ENCODE measurements around the gene PLGRKT. TPM values are rescaled to one million over a fixed set of nuclear protein-coding genes. Genes with fewer than 3 reads are reported as not detected.
"Not testable (repeated sequence)": the region's sequence is repeated elsewhere in the genome, so short reads cannot be mapped to it uniquely, and the experiment has no call there.

Gene PLGRKT
- total RNA-seq, 1 experiment from 2014 or later: 11.4 TPM

- no peak overlapping the region for H3K27ac ChIP-seq (ENCODE audit: low read length)
- no peaks in the 10 kb centered on the region for H3K9me2 ChIP-seq (replicated peaks; ENCODE audit: low read length)
- H3K79me2 ChIP-seq (ENCODE audit: low read length): no peaks in the 10 kb centered on the region
- no peak overlapping the region for H3K9ac ChIP-seq (ENCODE audit: low read length)
- H2AFZ ChIP-seq (ENCODE audit: low read length): no peak overlapping the region
- TF ChIP-seq EZH2phosphoT487 (IDR thresholded peaks at IDR 0.05; ENCODE audit: borderline replicate concordance, low read length) (no peak), EZH2 (IDR thresholded peaks at IDR 0.05; ENCODE audit: low read length, unreplicated experiment) (no peak), CTCF (conservative IDR thresholded peaks at IDR 0.05; ENCODE audit: low read depth, low read length) (no peak)
- no peaks in the 10 kb centered on the region for H3K27me3 ChIP-seq (ENCODE audit: low read length)
- ATAC-seq (no peak), DNase-seq (no peak)
- H3K4me3 ChIP-seq (ENCODE audit: low read length): no peak overlapping the region
- no TSS peak for BruUV-seq (replicated peaks)
- H3F3A ChIP-seq (ENCODE audit: low read length, unreplicated experiment): no peaks in the 10 kb centered on the region
- H3K9me3 ChIP-seq (ENCODE audit: low read length): no peaks in the 10 kb centered on the region
- CTCF ChIA-PET: no interaction called here
- H3K4me1 ChIP-seq (ENCODE audit: insufficient read depth, low read length): no peaks in the 10 kb centered on the region
- H4K20me1 ChIP-seq (ENCODE audit: low read length): no peaks in the 10 kb centered on the region
- POLR2A ChIA-PET (ENCODE audit: unreplicated experiment): no interaction called here
- no peaks in the 10 kb centered on the region for H3K36me3 ChIP-seq (ENCODE audit: low read depth, low read length)
- intact Hi-C loops (cut with micrococcal nuclease): no loop called here
- no peak overlapping the region for H3K4me2 ChIP-seq (ENCODE audit: low read length)
Measured at GRCh38 chr9:5402217-5402616, 35.5 kb downstream of the PLGRKT start.

GRCh38 chr9:5397547-5397946 is 40.2 kb downstream of the PLGRKT start:
- BruUV-seq (replicated peaks); H3K9me3 ChIP-seq (ENCODE audit: low read length); intact Hi-C loops (cut with micrococcal nuclease); H4K20me1 ChIP-seq (ENCODE audit: low read length); H3K4me1 ChIP-seq (ENCODE audit: insufficient read depth, low read length); H2AFZ ChIP-seq (ENCODE audit: low read length); H3K79me2 ChIP-seq (ENCODE audit: low read length); CTCF ChIA-PET; POLR2A ChIA-PET (ENCODE audit: unreplicated experiment); H3K36me3 ChIP-seq (ENCODE audit: low read depth, low read length); H3K9me2 ChIP-seq (replicated peaks; ENCODE audit: low read length); ATAC-seq; H3K27ac ChIP-seq (ENCODE audit: low read length); H3K27me3 ChIP-seq (ENCODE audit: low read length); H3F3A ChIP-seq (ENCODE audit: low read length, unreplicated experiment); H3K4me2 ChIP-seq (ENCODE audit: low read length); H3K9ac ChIP-seq (ENCODE audit: low read length); H3K4me3 ChIP-seq (ENCODE audit: low read length); DNase-seq: not testable (repeated sequence)

GRCh38 chr9:5395428-5395827 is 42.3 kb downstream of the PLGRKT start:
- H3K27me3 ChIP-seq (ENCODE audit: low read length): no peaks in the 10 kb centered on the region
- H3K27ac ChIP-seq (ENCODE audit: low read length): no peak overlapping the region
- no peaks in the 10 kb centered on the region for H3K9me3 ChIP-seq (ENCODE audit: low read length)
- H4K20me1 ChIP-seq (ENCODE audit: low read length): no peaks in the 10 kb centered on the region
- no peak overlapping the region for H3K4me2 ChIP-seq (ENCODE audit: low read length)
- BruUV-seq (replicated peaks): no TSS peak
- no peak overlapping the region for H3K9ac ChIP-seq (ENCODE audit: low read length)
- no peak overlapping the region for H2AFZ ChIP-seq (ENCODE audit: low read length)
- DNase-seq (no peak), ATAC-seq (no peak)
- H3K4me1 ChIP-seq (ENCODE audit: insufficient read depth, low read length): no peaks in the 10 kb centered on the region
- no peaks in the 10 kb centered on the region for H3K79me2 ChIP-seq (ENCODE audit: low read length)
- H3K9me2 ChIP-seq (replicated peaks; ENCODE audit: low read length): no peaks in the 10 kb centered on the region
- H3K4me3 ChIP-seq (ENCODE audit: low read length): no peak overlapping the region
- ChIA-PET CTCF (no interaction called here), POLR2A (ENCODE audit: unreplicated experiment) (no interaction called here)
- H3K36me3 ChIP-seq (ENCODE audit: low read depth, low read length): no peaks in the 10 kb centered on the region
- intact Hi-C loops (cut with micrococcal nuclease): no loop called here
- TF ChIP-seq EZH2phosphoT487 (IDR thresholded peaks at IDR 0.05; ENCODE audit: borderline replicate concordance, low read length): no peak
- TF ChIP-seq CTCF (conservative IDR thresholded peaks at IDR 0.05; ENCODE audit: low read depth, low read length): no peak
- no peak for TF ChIP-seq EZH2 (IDR thresholded peaks at IDR 0.05; ENCODE audit: low read length, unreplicated experiment)
- H3F3A ChIP-seq (ENCODE audit: low read length, unreplicated experiment): no peaks in the 10 kb centered on the region

GRCh38 chr9:5393976-5394375 is 43.7 kb downstream of the PLGRKT start:
- POLR2A ChIA-PET (ENCODE audit: unreplicated experiment); intact Hi-C loops (cut with micrococcal nuclease); H3K36me3 ChIP-seq (ENCODE audit: low read depth, low read length); H3K79me2 ChIP-seq (ENCODE audit: low read length); ATAC-seq; H3K4me2 ChIP-seq (ENCODE audit: low read length); H3K9me3 ChIP-seq (ENCODE audit: low read length); H3K4me1 ChIP-seq (ENCODE audit: insufficient read depth, low read length); H3K27ac ChIP-seq (ENCODE audit: low read length); H4K20me1 ChIP-seq (ENCODE audit: low read length); CTCF ChIA-PET; H3K27me3 ChIP-seq (ENCODE audit: low read length); H3K9ac ChIP-seq (ENCODE audit: low read length); H3F3A ChIP-seq (ENCODE audit: low read length, unreplicated experiment); H3K9me2 ChIP-seq (replicated peaks; ENCODE audit: low read length); H2AFZ ChIP-seq (ENCODE audit: low read length); DNase-seq; H3K4me3 ChIP-seq (ENCODE audit: low read length); BruUV-seq (replicated peaks): not testable (repeated sequence)
